Thymus (tissue), 11 donors: ENCODE measurements around the gene STARD4. TPM values are rescaled to one million over a fixed set of nuclear protein-coding genes. Genes with fewer than 3 reads are reported as not detected.

Source experiments
- DNase-seq, 9 donors: peaks; one replicate each; pipeline ENCODE4 v3.0.0-alpha.2; 2013; ENCODE audit warnings: low spot score in 9 of 9, low read depth in 6 of 9, missing footprints in 1 of 9
- H3K27ac ChIP-seq, 2 donors: one replicate each; pipeline ENCODE4 v1.5.1; 2013; ENCODE audit warnings: control low read depth in 1 of 2, low read depth in 1 of 2, low read length in 1 of 2, mild to moderate bottlenecking in 1 of 2, moderate library complexity in 1 of 2
- H3K27me3 ChIP-seq, 2 donors: one replicate each; pipeline ENCODE4 v1.5.1; 2013; ENCODE audit warnings: low read length in 1 of 2; ENCODE audit not compliant: control insufficient read depth in 2 of 2, insufficient read depth in 1 of 2
- H3K36me3 ChIP-seq, 2 donors: one replicate each; pipeline ENCODE4 v1.5.1; 2013; ENCODE audit warnings: low read length in 1 of 2, mild to moderate bottlenecking in 1 of 2, moderate library complexity in 1 of 2; ENCODE audit not compliant: control insufficient read depth in 2 of 2, insufficient read depth in 2 of 2
- H3K4me1 ChIP-seq, 2 donors: one replicate each; pipeline ENCODE4 v1.5.1; 2013; ENCODE audit warnings: low read length in 2 of 2; ENCODE audit not compliant: control insufficient read depth in 2 of 2, insufficient read depth in 2 of 2
- H3K4me3 ChIP-seq, 2 donors: one replicate each; pipeline ENCODE4 v1.5.1; 2013; ENCODE audit warnings: low read length in 2 of 2, control low read depth in 1 of 2, mild to moderate bottlenecking in 1 of 2
- H3K9me3 ChIP-seq, 2 donors: one replicate each; pipeline ENCODE4 v1.5.1; 2013; ENCODE audit warnings: low read length in 1 of 2, mild to moderate bottlenecking in 1 of 2; ENCODE audit not compliant: control insufficient read depth in 2 of 2, insufficient read depth in 1 of 2
- WGBS: extraction: QIAGEN DNeasy Blood & Tissue Kit; methylation state at CpG from one replicate; pipeline ENCODE4 v1.1.7; 2013; 5-methylcytosine and 5-hydroxymethylcytosine counted together
- polyA plus RNA-seq: library from polyadenylated mRNA; stranded (reverse); fragments of 200-250 nt; gene quantifications from one replicate; pipeline ENCODE4 v1.2.3, GENCODE V29; 2013
- total RNA-seq: library from RNA; stranded (reverse); fragments of 120-200 nt; gene quantifications from one replicate; pipeline ENCODE4 v1.2.4, GENCODE V29; 2013
- donor health status: healthy.

STARD4 gene
- total and polyA plus RNA-seq, 2 donors = 7.0 to 11.9 TPM

- 99% methylated on average over 1 of the region's 1 CpG for WGBS
- peaks cover 5 to 6% of the 10 kb centered on the region in 2 donors for H3K4me1 ChIP-seq
- no peak overlapping the region for H3K4me3 ChIP-seq
- H3K27me3 ChIP-seq = no peaks in the 10 kb centered on the region
- H3K9me3 ChIP-seq = no peaks in the 10 kb centered on the region
- no peak overlapping the region for H3K27ac ChIP-seq
- H3K36me3 ChIP-seq = peaks cover 17 to 64% of the 10 kb centered on the region in 2 donors
- no peak for DNase-seq
Observed at GRCh38 chr5:111447099-111447498, 65.2 kb downstream of the STARD4 start.

Other genes with a start within 250 kb of the STARD4 start
- gene NREP, start 244.7 kb upstream of the STARD4 start, total RNA-seq = 173 TPM
- 76.6 TPM for gene NREP, start 244.7 kb upstream of the STARD4 start, polyA plus RNA-seq